Activated CD8-positive, alpha-beta memory T cell treated with anti-CD3 and anti-CD28 coated beads, Interleukin-2, amount 50 U/mL, for 1 hour (primary cell): ENCODE data around the gene EXD2.
"Not testable (repeated sequence)": the region's sequence is repeated elsewhere in the genome, so short reads cannot be mapped to it uniquely, and the experiment has no call there.

ENCODE experiments used
- DNase-seq: peaks from one replicate; pipeline ENCODE4 v3.0.0-alpha.2; 2020; ENCODE audit errors: extremely low read depth

Gene EXD2

DNA sequence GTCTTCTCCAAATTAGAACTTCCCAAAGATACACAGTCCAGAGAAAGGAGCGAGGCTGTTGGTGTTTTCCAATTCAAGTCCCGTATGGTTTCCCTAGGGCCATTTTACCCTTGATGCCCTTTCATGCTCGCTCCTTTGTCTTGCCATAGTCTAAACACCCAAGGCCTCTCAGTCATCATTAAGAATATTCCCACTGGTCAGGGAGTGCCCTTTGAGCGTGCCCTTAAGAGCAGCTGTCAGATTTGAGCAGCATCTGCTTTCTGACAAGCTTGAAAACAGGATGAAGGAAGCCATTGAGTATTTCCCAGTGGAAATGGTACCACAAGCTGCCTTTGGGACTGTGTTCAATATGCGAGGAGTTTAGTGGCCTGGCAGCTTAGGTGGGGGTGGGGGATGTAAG, 58.3 kb downstream of the EXD2 start:
- DNase-seq = no peak

DNA sequence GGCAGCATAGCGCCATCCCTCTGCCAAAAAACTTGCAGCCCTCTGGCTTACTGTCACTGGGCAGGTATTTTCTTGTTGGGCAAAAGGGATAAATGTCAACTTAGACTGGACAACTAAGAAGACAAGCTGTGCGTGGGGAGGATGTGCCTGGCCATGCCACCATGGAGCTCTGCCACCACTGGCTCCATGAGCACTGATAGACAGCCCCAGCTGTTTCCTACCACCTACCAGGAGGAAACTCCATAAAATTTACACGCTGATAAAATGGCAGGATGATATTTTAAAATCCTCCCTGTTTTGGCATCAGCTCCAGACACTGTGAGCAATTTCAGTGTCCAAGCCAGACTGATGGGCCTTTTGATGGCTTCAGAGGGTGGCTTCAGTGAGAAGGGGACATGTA, 61.6 kb downstream of the EXD2 start:
- no peak for DNase-seq

DNA sequence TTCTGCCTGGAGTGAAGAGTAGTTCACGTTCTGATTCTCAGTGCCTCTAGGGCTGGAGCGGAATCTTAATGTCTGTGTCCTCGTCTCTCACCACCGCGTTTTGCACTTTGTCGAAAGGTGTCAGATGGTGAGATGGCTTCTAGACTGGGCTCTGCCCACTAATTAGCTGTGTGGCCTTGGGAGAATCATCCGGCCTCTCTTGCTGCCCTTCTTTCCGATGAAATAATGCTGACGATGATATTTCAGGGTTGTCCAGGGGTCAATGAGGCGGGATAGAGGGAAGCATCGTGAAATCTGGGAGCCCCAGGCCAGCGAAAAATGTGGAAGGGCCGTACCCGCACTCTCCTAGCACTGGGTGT, 67.8 kb downstream of the EXD2 start:
- no peak for DNase-seq

DNA sequence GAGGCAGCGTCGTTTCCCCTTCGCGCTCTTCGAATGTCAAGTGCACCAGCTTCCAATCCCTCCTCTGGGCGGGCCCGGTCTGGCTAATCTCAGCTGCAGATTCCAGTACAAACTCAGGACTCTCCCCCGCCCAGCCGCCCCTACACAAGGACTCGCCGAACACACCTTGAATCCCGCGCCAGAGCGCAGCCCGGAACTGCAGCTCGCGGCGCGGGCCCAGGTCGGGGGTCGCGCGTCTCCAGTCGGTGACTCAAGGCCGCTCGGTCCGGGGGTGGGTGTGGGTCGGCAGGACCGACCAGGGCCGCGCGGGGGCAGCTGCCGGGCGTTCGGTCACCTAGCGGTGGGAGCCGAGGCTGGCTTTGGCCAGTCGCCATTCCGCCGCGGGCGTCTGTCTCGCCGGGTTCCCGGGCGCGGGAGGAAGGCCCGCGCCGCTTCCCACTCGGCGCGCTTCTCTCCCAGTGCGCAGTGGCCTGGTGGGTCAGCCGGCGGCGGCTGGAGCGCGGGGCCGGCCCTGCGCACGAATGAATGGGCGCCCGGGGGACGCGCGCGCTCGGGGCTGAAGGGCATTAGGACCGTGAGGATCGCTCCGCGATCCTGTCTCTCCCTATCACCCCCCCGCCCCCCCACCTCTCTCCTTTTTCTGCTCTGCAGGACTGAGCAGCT, 68.4 kb downstream of the EXD2 start, which contains the start of gene GALNT16:
Gene GALNT16 (plus strand): TSS at position 632 of the 663 bp plus-strand sequence. CDS start 133 bp downstream, outside the sequence.
- DNase-seq = no peak

DNA sequence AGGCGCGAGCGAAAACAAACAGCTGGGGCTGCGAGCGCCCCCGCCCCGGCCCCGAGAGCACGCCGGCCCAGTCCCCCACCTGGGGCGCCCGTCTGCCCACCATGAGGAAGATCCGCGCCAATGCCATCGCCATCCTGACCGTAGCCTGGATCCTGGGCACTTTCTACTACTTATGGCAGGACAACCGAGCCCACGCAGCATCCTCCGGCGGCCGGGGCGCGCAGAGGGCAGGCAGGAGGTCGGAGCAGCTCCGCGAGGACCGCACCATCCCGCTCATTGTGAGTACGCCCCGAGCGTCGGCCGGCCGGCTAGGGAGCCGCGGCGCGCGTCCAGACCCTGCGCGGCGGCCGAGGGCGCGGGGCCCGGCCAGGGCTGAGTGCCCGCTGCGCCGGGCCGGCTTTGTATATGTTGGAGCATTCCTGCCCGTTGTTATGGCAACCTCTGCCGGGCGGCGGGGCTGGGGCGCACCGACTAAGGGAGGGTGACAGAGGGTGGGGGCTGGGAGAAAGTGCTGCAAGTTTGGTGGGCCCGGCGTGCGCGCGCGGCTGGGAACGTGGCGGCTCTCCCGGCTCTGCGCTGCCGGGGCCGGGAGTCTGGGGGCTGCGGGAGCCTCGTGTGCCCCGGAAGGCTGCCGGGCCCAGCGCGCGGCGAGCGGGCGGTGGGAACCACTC, 69.0 kb downstream of the EXD2 start:
- DNase-seq = no peak

DNA sequence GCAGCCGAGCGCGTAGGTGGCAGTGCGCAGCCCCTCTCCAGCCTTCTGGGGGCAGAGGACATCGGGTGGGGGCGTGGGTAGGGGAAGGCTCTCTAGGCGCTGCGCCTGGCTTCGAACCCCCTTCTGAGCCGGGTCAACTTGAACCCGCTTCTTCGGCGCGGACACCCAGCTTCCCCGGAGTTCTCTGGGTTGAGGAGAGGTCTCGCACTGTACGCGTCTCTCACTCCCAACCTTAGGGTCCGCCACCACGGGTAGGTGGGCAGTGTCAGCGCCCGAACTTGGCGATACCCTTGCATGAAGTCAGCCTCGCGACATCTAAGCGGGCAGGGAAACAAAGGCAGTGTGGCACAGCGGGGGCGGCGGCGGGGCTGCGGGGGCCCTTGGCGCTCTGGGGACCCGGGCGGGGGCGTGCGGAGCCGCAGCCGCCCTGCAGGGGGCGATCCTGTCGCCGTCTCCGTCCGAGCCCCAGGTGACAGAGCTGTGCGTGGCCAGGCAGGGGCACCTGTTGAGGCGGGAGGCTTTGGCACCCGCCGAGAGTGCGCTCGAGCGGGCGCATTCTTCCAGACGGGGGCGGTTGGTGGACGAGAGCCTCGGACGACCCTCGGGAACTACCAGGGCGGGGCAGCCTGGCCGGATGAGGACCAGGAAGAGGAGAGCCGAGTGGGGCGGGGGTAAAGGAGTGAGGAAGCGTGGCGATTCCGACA, 69.7 kb downstream of the EXD2 start:
- no peak for DNase-seq

DNA sequence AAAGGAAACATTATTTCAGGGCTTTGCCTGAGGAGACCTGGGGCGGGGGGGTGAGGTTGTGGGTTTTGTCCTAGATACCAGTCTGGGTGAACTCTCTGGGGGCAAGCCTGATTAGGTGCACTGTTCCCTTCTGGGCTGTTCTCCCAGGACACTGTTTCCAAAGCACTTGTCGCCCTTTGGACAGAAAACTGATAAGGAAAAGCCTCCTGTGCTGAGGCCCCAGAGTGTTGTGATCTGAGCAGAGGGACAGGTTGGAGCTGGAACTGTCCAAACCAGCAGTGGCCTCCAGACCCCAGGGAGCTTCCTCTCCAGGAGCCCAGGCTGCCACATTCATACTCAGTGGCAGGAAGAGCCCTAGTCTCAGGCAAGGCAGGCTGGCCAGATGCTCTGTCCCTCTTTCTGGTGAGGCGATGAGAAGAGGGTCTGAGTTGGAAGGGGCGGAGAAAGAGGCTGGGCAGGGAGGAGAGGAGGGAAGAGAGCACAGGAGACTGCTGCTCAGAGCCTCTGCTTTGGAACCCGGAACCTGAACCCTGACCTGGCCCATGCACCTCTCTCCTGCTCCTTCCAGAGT, 70.5 kb downstream of the EXD2 start:
- DNase-seq = no peak

DNA sequence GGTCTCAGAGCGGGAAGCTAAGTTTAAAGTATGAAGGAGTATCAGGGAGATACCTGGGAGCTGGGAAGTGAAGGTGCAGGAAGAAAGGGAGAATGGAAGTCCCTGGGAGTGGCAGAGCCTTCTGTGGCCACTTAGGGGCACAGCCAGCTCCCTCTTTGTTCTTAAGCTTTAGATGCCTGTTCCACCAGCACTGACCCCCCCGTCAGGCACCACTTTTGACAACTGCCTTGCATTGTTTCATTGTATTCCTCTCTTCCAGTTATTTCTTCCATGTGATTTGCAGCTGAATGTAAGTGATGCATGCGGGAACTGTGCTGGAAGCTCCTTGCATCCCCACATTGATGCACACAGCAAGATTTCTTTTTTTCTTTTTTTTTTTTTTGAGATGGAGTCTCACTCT, 71.2 kb downstream of the EXD2 start:
- DNase-seq = no peak

DNA sequence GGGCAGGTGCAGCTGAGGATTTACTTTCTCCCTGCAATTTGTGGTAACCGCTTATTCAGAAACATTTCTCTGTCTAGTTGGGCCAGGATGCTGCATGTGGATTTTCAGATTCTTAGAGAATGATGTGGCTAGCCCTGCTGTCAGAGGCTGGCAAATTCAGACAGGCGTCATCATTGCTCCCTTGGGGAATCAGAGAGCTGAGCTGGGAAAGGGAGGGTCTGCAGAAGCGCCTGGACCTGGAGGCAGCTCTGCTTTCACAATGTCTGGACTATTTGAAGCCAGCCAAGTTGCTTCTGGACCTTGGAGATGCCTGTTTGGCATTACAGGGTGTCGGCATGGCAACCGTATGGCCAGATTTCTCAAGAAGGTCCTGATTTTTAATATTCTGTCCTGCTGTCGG, 72.1 kb downstream of the EXD2 start:
- no peak for DNase-seq

DNA sequence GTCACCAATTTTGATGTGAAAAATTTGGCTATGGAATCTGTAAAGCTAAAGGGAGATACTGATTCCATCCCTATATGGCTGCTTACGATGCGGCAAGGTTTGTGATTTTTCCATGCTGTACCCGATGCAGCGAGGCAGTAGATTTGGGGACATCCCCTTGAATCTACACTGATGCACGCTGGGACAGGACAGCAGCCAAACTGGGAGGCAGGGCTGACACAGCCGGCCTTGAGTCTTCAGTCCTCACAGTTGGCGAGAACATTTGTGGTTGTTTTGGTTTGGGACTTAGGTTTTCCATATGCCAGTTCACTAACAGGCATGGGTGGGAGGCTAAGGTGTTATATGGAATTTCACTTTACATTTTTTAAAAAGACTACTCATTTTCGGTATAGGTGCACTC, 72.5 kb downstream of the EXD2 start:
- DNase-seq = no peak

DNA sequence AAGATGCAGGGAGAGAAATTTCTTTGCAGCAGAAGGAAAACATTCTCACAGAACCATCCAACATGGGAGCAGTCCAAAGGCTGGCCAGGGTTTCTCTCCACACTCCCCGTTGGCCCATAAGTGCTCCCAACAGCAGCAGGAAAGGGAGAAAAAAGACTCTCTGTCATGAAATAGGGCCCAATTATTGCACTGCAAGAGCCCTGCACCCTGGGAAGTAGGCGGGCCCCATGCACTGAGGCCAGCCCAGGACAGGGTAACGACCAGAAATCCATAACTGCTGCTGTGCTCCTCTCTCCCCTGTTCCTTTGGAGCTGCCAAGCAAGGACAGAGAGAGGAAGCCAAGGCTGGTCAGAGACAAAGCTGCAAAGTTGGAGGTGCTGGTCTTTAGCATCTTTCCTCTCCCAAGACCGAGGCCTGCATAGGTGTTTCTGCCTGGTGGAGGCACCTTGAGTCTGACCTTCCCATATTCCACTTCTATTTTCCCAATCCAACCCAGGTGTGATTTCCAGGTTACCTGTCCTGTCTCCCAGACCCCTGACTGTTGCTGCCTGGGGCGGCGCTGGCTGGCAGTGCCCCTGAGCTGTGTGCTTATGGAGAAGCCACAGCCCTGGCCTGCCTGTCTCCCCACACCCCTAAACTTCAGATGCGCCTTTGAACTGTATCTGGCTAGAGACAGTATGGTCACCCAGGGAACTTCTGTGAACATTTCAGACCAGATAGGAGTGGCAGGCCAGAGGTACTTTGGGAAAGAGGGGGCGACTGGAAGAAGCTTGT, 75.5 kb downstream of the EXD2 start:
- no peak for DNase-seq

DNA sequence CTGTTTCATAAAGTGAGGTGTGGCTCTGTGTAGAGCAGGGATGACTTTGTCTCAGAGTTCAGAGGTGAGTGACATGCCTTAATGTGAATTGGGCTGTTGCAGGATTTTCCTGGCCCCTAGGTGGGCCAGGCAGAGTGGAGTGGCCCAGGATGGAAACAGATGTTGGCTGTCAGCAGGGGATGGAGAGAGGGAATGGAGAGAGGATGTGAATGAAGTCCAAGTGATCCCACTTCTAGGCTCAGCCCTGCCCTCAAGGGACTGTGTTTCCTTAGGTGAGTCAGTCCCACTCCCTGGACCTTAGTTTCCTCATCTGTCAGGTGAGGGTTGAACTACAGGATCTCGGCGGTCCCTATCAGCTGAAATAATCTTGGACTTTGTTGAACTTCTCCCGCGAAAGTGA, 76.2 kb downstream of the EXD2 start:
- DNase-seq = no peak

DNA sequence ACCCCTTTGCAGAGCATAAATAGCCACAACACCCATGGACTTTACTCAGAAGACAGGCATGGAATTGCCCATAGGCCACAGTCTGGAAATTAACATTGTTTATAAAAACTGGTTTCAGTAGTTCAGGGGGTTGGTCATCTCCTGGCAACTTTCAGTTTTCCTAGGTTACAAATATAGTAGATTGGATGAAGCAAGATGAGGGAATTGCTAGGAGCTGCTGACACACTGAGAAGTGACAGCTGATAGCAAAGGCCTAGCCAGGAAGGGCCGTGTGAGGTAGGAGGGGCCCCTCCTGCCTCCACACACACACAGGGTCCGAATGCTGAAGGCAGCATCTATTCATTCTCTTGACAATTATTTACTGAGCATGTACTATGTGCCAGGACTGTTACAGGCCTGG, 76.9 kb downstream of the EXD2 start:
- DNase-seq = no peak

DNA sequence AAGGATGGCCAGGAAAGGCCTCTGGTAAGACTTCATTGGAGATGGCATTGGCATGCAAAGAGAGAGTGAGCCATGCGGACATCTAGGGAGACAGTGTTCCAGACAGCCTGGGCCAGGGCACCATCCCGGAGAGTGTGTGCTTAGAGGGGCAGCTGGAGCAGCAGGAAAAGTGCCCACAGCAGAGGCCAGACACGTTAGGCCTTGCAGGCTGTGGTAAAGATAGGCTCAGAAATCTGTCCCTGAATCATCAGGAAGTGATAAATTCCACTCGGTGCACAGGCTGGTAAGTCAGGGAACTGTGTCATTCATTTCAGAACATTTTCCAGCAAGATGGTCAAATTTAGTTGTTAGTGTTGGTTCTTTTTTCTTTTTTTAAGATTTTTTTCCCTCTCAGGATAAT, 77.5 kb downstream of the EXD2 start:
- no peak for DNase-seq

DNA sequence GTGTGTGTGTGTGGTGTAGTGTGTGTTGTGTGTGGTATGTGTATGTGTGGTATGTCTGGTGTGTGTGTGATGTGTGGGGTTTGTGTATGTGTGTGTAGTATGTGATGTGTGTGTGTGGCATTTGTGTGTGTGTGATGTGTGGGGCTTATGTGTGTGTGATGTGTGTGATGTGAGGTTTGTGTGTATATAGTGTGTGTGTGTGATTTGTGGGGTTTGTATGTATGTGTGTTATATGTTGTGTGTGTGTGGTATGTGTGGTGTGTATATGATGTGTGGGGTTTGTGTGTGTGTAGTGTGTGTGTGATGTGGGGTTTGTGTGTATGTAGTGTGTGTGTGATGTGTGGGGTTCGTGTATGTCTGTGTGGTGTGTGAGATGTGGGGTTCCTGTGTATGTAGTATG, 78.1 kb downstream of the EXD2 start:
- no peak for DNase-seq

DNA sequence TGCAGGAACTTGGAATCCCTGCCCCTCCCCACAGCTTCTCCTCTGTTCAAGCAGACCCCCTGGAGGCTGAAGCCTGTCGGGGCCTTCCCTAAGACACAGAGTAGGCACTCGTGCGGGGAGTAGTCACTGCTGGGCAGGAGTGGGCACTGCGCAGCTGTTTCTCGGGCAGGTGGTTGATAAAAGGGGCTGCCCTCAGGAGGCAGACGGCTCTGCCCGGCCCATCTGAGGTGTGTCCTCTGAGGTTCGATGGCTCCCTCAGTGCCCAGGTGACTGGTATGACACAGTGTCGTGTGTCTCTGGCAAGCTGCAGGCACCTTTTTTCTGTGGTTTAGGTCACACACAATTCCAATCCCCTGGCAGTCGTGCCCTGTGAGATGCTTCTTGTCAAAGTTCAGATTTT, 78.8 kb downstream of the EXD2 start:
- no peak for DNase-seq

DNA sequence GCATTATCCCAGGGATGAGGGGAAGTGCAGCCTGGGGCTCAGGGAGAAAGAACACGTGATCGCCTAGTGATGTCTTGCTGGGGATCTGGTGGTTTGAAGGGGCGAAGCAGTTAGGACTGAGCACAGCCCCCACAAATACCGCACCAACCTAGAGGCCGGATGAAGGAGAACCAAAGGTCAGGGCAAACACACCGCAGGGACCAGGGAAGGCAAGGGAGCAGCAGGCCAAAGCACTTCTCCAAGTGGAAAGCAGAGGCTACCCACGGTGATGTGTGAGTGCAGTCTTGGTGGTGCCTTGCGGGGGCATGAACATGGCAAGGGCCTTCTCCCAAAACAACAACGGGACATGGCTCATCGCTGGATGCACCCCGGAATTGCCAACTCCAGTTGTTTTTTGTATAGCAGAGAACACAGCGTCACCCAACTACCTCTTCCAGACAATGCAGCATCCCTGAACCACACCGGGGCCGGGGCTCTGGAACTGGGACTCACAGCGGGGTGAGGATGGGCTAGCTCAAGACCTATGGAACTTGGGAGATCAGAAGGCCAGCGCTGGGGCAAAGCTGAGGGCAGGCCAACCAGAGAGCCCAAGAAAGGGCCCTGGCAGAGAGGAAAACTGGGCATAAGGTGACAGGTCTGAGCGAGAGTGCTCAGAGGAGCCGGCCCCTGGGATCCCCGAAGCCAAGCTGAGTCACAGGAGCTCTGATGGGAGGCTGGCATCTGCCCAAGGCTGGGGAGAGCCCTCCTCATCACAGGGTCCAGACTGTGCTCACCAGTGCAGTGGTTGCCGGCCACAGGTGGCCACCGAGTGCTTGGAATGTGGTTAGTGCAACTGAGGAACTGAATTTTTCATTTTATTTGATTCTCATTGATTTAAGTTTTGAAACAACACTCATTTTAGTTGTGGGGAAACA, 79.8 kb downstream of the EXD2 start:
- DNase-seq = no peak

DNA sequence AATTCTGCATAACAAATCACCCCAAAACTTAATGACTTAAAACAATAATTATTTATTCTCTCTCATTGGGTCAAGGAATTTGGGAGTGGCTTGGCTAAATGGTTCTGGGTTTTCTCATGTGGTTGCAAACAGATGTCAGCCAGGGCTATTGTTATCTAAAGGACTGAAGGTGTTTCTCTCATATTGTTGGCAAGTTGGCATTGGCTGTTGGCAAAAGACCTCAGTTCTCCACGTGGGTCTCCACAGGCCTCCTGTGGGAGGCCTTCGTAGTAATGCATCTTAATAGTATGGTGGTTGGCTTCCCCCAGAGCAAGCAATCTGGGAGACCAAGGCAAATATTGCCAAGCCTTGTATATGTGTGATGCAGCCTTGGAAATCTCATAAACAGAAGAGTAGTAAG, 83.0 kb downstream of the EXD2 start:
- DNase-seq = no peak

DNA sequence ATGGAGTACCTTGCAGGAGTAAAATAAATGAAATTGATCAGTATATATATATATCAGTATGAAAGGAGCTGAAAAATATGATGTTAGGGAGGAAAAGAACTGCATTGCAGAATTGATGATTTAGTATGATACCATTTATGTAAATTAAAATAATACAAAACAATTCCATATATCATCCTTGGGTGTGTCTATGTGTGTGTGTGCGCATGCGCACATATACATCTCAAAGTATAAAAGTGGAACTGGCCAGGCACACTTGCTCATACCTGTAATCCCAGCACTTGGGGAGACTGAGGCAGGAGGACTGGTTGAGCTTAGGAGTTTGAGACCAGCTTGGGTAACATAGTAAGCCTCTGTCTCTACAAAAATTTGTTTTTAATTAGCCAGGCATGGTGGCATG, 84.0 kb downstream of the EXD2 start:
- DNase-seq = no peak

DNA sequence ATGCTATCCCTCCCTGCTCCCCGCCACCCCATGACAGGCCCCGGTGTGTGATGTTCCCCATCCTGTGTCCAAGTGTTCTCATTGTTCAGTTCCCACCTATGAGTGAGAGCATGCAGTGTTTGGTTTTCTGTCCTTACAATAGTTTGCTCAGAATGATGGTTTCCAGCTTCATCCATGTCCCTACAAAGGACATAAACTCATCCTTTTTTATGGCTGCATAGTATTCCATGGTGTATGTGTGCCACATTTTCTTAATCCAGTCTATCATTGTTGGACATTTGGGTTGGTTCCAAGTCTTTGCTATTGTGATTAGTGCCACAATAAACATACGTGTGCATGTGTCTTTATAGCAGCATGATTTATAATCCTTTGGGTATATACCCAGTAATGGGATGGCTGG, 86.1 kb downstream of the EXD2 start:
- not testable (repeated sequence) for DNase-seq

DNA sequence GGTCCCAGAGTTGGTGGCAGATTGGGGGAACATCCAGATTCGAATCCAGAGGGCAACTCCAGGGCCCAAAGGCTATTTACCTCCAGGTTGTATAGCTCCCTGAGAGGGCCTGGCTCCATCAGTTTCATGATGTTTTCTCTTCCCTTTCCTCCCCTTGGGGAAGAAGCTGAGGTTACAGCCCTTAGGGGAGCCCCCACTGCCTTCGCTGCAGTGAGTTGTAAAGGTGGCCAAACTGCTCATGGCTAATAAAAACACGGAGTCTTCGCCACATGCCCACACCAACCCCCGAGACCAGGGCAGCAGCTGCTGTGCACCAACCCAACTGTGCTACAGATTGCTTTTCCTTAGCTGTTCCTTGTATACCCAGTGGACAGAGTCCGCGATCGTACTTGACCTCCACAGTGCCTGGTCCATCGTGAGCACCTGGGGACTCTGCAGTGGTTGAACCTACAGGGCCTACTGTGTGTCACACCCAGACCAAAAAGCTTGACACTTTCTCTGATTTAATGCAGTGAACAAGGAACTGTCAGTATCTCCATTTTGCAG, 89.5 kb downstream of the EXD2 start:
- no peak for DNase-seq
